Measurements from ENCODE around the gene PLXNA2. TPM values are rescaled to one million over a fixed set of nuclear protein-coding genes. Genes with fewer than 3 reads are reported as not detected.

Gene PLXNA2
- total RNA-seq, 2 donors from 2014 or later, result 44.5 to 51.6 TPM

DNA sequence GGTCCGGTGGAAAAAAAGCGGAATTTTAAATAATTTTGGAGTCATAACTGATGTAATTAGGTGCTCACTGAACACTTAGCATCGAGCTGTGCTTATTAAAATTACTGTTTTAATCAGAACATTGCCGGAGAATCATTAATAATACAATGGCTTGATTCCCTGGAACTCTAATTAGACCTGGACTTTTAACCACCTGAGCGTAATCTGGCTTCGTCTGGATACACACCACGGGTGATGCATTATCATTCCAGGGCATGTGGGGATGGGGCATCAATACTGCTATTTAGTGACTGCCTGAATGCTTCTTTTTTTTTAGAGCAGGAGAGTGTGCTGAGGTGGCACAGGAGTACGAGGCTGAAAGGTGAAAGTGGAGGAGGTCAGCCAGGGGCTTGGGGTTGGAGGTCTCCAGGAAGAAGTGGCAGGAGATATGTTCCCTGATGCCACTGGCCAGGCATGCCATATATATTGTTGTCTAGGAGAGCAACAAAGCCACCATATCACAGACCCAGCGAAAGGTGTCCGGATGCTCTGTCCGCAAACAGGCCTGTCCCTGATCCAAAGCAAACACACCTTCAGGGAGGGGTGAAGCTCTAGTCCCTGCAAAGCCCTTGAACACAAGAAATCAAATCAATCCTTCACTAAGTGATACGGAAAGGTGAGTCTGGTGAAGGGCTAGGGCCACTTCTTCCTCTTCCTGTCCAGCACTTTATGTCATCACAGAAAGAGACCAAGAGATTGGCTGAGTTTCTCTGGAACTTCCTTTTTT lies 125.2 kb downstream of the PLXNA2 start:
- TF ChIP-seq CTCF (IDR thresholded peaks at IDR 0.05), result no peak
- TF ChIP-seq POLR2A (IDR thresholded peaks at IDR 0.05), result no peak

DNA sequence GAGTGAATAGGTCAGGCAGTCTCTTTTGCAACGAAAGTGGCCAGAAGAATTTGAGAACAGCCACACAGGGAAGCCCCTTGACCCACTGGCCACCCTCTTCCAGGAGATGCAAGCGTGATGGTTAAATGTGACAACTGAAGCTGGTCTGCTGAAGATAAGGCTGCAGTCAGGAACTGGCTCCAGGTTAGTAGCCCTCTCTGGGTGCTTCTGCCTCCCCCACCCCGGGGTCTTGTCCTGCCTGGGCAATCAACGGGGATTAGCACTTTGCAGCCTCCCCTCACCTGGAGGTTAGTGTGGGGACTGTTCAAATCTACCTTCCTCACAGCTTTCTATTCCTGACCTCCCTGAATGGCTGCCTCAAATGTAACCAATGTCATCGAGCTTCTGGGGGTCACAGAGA lies 125.9 kb downstream of the PLXNA2 start:
- TF ChIP-seq CTCF (IDR thresholded peaks at IDR 0.05) (no peak), POLR2A (IDR thresholded peaks at IDR 0.05) (no peak)
- DNase-seq (no peak), ATAC-seq (no peak)
- Histone ChIP-seq H3K9me3 (no peaks in the 10 kb centered on the region), H3K36me3 (replicated peaks in 1 of 2; ENCODE audit: insufficient read depth in 1 of 2, low read depth in 2 of 2) (no peaks in the 10 kb centered on the region), H3K27me3 (no peaks in the 10 kb centered on the region), H3K27ac (no peak overlapping the region), H3K4me3 (no peak overlapping the region), H3K4me1 (peaks cover 34% of the 10 kb centered on the region)
- intact Hi-C loops (cut with DNase I), result no loop called here
- WGBS, 2 donors, result 68 to 81% methylated on average over 5 of the region's 5 CpGs

More for the DNA sequence above, 125.2 kb downstream of the PLXNA2 start:
- no peak overlapping the region for H3K4me3 ChIP-seq
- 62 to 70% methylated on average over 12 of the region's 12 CpGs for whole genome bisulfite sequencing, 2 donors
- ATAC-seq, result peak; percentile 26
- peaks cover 34% of the 10 kb centered on the region for H3K4me1 ChIP-seq
- intact Hi-C loops (cut with DNase I), result no loop called here
- no peak overlapping the region for H3K27ac ChIP-seq
- no peaks in the 10 kb centered on the region for H3K9me3 ChIP-seq
- H3K36me3 ChIP-seq (replicated peaks in 1 of 2; ENCODE audit: insufficient read depth in 1 of 2, low read depth in 2 of 2), result no peaks in the 10 kb centered on the region
- H3K27me3 ChIP-seq, result no peaks in the 10 kb centered on the region
- no peak for DNase-seq

- Histone ChIP-seq H3K9me3 (no peaks in the 10 kb centered on the region), H3K36me3 (replicated peaks in 1 of 2; ENCODE audit: insufficient read depth in 1 of 2, low read depth in 2 of 2) (no peaks in the 10 kb centered on the region), H3K27me3 (no peaks in the 10 kb centered on the region), H3K4me1 (peaks cover 34% of the 10 kb centered on the region), H3K4me3 (no peak overlapping the region), H3K27ac (no peak overlapping the region)
- DNase-seq (no peak), ATAC-seq (no peak)
- WGBS, 2 donors, result 58 to 79% methylated on average over 4 of the region's 4 CpGs
- TF ChIP-seq POLR2A (IDR thresholded peaks at IDR 0.05) (no peak), CTCF (IDR thresholded peaks at IDR 0.05) (no peak)
- intact Hi-C loops (cut with DNase I), result no loop called here
These were observed 126.4 kb downstream of the PLXNA2 start for GRCh38 chr1:208117826-208118225.

GRCh38 chr1:208117409-208117808 lies 126.8 kb downstream of the PLXNA2 start:
- ATAC-seq, result no peak
- Histone ChIP-seq H3K9me3 (no peaks in the 10 kb centered on the region), H3K4me3 (no peak overlapping the region), H3K36me3 (replicated peaks in 1 of 2; ENCODE audit: insufficient read depth in 1 of 2, low read depth in 2 of 2) (no peaks in the 10 kb centered on the region), H3K27me3 (no peaks in the 10 kb centered on the region), H3K27ac (no peak overlapping the region), H3K4me1 (peaks cover 34% of the 10 kb centered on the region)
- WGBS, 2 donors, result 64 to 80% methylated on average over 3 of the region's 3 CpGs
- no peak for DNase-seq
- intact Hi-C loops (cut with DNase I), result no loop called here
- TF ChIP-seq POLR2A (IDR thresholded peaks at IDR 0.05) (no peak), CTCF (IDR thresholded peaks at IDR 0.05) (no peak)

All from body of pancreas (tissue), 4 donors.